Stimulated activated naive CD8-positive, alpha-beta T cell treated with anti-CD3 and anti-CD28 coated beads, Interleukin-15, Interleukin-2, amounts not matched to agents 100 U/mL and 50 U/mL, for 24 hours (primary cell): Measurements from ENCODE around the gene SYMPK.
"Not testable (repeated sequence)": the region's sequence is repeated elsewhere in the genome, so short reads cannot be mapped to it uniquely, and the experiment has no call there.

ENCODE experiments used
- ATAC-seq: fragments of 150-1000 bp; cut with Tn5 transposase; one replicate; pipeline ENCODE4 v1.10.0; 2021
- DNase-seq: peaks from one replicate; pipeline ENCODE4 v3.0.0; 2021

Gene SYMPK

DNA sequence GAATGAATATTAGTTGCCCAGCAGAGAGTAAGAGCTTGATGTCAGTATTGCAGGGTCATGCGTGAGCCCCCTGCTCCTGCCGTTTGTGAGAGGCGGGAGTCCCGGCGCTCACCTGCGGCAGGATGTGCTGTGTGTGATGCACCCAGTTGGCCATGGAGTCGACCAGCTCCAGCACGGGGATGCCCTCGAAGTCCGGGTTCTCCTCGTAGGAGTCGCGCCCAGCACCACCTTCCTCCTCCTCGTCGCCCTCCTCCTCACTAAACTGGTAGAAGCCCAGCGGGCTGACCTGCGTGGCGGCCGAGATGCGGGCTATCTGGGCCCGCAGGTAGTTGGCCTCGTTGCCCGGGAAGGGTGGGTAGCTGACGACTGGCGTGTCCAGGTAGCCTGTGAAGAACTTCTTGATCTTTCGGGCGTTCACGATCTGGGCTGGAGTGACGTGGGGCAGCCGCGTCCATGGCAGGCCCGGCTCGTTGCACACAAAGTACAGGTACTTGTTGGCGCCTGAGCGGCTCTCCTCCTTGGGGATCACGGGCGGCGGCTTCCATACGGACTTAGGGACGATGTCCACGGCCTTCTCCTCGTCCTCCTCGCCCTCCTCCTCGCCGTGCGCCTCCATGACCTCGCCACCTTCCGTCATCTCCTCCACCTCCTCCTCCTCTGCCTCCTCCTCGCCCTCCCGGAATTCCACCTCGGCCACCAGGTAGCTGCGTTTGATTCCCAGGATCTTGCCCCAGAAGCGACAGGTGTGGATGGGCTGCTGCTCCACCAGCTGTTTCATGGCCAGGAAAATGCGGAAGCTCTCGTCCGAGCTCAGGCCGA lies 58.6 kb downstream of the SYMPK start:
- ATAC-seq (no peak), DNase-seq (no peak)

GRCh38 chr19:45801603-45802175 lies 61.3 kb downstream of the SYMPK start:
- ATAC-seq (no peak), DNase-seq (no peak)

- DNase-seq: no peak
- peak; percentile 4 for ATAC-seq
Observed at GRCh38 chr19:45800070-45800553, 62.8 kb downstream of the SYMPK start.

GRCh38 chr19:45799541-45799940 lies 63.4 kb downstream of the SYMPK start:
- ATAC-seq, DNase-seq: not testable (repeated sequence)

DNA sequence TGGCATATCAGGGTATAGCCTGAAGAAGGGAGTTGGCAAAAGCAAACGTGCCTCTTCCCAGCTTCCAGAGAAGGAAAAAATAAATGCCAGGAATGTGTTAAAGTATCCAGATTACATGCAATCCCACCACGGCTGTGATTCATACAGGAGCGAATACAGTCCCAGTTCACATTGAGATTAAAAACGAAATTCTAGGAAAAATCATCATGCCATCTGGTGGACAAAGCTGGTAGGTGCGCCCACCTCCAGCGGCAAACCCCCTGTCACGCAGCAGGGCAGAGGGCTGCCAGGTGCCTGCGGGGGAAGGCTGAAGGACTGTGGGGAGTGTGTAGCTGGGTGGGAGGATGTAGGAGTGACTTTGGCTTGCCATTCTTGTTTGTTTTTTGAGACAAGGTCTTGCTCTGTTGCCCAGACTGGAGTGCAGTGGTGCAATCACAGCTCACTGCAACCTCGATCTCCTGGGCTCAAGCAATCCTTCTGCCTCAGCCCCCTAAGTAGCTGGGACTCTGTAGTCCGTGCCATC lies 63.9 kb downstream of the SYMPK start:
- ATAC-seq (peak; percentile 70), DNase-seq (peak; percentile 65)

DNA sequence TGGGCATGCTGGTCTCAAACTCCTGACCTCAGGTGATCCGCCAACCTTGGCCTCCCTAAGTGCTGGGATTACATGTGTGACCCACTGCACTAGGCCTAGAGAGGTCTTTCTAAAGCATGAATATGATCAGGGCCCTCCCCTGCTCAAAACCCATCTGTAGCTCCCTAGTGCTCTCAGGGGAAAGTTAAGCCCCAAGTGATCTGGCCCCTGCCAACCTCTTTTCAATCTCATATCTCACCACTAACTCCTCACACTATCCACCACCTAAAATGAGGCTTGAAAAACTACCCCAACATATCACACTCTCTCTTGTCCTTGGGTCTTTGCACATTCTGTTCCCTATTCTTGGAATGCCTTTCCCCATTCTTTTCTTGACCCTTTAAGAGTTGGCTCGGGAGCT lies 68.3 kb downstream of the SYMPK start:
- no peak for DNase-seq
- ATAC-seq: no peak

DNA sequence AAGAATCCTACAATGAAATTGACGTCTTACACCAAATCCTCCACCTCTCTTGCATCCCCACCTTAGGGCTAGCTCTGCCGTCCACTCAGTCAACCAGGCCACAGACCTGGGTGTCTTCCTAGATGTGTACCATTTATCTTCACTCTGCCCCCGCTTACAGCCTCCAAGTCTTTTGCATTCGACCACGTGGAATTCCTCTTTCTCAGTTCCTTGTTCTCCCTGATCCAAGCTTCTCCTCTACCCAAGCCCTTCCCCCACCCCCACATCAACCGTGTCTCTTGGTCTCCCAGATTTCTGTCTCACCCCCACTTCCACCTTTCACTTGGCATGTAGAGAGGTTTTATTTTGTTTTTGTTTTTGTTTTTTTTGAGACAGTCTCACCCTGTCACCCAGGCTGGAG lies 69.1 kb downstream of the SYMPK start:
- no peak for DNase-seq
- no peak for ATAC-seq

DNA sequence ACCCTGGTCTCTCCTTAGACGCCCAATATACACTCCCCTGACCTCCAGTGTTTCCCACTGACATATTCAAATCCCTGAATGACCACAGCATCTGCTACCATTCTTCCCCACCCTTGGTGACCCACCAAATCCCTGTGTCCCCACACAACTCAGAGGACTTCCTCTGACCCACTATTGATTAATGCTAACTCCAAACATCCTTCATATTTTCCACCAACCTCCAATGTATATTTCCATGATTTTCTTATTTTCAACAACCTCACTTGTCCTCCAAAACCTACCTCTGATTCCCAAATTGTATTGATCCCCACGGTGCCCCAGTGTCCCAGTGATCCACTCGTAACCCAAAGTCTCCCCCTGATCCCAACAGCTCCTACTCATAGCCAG lies 69.8 kb downstream of the SYMPK start:
- DNase-seq (no peak), ATAC-seq (no peak)

GRCh38 chr19:45792470-45793177 lies 70.3 kb downstream of the SYMPK start, which contains the start of gene DMWD:
Gene DMWD (minus strand): TSS chr19:45792845. CDS start chr19:45792756, 89 bp downstream.
- DNase-seq (peak; percentile 100), ATAC-seq (peak; percentile 91)

- DNase-seq: no peak
- peak; percentile 24 for ATAC-seq
Observed at GRCh38 chr19:45791744-45792469, 71.0 kb downstream of the SYMPK start.

GRCh38 chr19:45790942-45791341 lies 72.0 kb downstream of the SYMPK start:
- ATAC-seq (no peak), DNase-seq (peak; percentile 54)

- DNase-seq: no peak
- no peak for ATAC-seq
Observed at GRCh38 chr19:45789035-45789786, 73.7 kb downstream of the SYMPK start.

DNA sequence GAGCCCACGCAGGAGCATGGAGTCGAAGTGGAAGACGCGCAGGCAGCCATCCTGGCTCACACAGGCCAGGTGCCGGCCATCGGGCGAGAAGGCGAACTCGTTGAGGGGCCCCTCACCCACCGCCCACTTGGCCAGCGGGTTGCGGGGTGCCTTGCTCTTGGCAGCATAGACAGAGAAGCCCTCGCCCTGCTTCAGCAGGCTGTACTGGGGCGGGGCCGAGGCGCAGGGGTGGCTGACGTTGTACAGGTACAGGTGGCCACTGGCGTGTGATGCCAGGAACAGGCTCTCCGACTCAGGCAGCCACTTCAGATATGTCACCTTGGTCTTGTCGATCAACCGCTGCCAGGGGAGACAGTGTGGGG lies 76.4 kb downstream of the SYMPK start:
- DNase-seq (no peak), ATAC-seq (no peak)

GRCh38 chr19:45785781-45786532 lies 77.0 kb downstream of the SYMPK start:
- DNase-seq: no peak
- ATAC-seq: no peak

GRCh38 chr19:45785097-45785496 lies 77.8 kb downstream of the SYMPK start:
- ATAC-seq: no peak
- no peak for DNase-seq

- ATAC-seq (no peak), DNase-seq (no peak)
Observed at GRCh38 chr19:45784096-45784495, 78.9 kb downstream of the SYMPK start.

GRCh38 chr19:45782820-45783785 lies 79.8 kb downstream of the SYMPK start:
- no peak for ATAC-seq

DNA sequence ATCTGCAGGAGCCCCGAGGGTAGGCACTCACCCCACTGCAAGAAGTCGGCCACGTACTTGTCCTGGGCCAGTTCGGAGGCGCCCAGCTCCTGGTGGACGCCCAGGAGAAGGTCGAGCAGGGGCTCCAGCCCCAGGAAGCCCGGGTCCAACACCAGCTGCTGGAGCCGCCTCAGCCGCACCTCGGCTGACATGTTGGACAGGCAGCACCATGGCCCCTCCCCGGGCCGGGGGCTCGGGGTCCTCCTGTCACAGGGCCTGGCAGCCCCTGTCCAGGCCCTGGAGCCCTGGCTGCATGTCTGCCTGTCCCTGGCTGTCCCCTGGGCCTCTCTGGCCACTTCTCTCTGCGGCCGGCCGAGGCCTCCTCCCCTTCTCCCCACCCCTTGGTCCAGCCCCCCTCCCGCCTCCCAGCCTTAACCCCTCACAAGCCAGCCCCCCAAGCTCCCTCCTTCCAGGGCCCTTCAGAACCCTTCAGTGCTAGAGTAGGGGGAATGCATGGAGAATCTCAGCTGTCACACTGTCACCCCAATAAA lies 80.7 kb downstream of the SYMPK start, which contains the start of gene DMPK:
DMPK (minus strand) TSS at position 329 of the 530 bp plus-strand sequence; CDS start at position 191, 138 bp downstream.
- no peak for DNase-seq
- no peak for ATAC-seq

More at GRCh38 chr19:45782820-45783785, 79.8 kb downstream of the SYMPK start:
- no peak for DNase-seq
